Glomerular visceral epithelial cell (primary cell): ENCODE results near the gene RPEL1.

Source experiments
- DNase-seq: peaks from one replicate; pipeline ENCODE4 v3.0.0-alpha.2; 2016; ENCODE audit errors: extremely low spot score

The RPEL1 gene

DNA sequence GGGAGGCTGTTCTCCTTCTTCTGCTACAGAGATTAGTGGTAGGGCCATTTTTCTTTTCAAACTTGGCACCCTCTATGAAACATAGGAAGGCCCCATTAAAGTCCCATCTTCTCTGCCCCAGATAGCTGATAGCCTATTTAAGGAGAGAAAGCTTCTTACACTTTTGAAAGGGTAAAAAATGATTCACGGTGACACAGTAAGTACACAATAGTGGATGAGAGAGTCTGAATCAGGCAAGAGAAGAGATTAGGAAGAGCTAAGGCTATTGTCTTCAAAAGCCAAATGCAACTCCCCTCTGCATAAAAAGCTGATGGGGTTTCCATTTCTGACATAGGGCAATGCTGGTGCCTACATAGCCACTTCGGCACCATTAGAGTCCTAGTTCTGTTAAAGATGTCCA is 34.8 kb downstream of the RPEL1 start:
- DNase-seq, result no peak

DNA sequence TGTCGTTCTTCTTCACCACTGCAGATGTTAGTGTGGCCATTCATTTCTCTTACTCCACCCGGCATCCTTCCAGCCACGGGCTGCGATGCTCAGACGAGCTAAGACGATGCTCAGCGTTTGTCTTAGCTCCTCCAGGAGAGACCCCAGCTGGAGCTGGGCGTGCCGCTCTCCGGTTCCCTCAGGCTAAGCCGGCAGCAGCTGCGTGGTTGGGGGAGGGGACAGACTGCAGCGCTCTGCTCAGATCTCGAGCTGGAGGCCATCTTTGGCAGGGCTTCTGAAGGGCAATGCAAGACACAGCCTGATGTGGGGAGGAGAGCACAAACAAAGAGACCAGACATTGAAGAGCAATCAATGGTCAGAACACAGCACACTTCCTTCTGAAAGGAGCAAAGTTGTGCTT is 36.1 kb downstream of the RPEL1 start:
- DNase-seq, result no peak

DNA sequence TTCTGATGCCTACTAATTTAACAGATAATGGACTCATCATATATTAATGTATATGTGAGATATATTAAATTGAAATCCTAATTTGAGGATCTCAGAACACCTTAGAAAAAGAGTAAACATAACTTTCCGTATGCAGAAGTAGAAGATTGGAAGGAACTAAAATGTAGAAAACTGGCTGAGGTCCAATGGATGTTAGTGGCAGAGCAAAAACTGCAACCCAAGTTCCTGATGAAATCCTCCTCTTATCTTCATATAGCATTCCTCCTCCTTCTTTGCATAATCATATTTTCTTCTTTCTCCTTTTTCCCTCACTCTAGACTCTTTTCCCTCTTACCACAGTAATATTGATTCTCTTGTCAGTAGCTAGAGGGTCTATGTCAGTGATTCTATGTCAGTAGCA is 37.3 kb downstream of the RPEL1 start:
- DNase-seq, result no peak

DNA sequence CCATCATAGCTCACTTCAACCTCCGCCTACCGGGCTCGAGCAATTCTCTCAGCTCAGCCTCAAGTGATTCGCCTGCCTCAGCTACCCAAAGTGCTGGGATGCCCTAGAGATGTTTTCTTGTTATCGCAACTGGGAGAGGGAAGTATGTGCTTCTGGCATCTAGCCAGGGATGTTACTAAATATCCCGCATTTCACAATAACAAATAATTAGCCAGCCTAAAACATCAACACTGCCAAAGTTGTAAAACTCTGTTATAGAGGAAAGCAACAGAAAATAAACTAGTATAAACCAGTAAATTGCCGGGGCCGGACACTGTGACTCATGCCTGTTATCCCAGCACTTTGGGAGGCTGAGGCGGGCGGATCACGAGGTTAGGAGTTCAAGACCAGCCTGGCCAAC is 38.5 kb downstream of the RPEL1 start:
- DNase-seq, result no peak

DNA sequence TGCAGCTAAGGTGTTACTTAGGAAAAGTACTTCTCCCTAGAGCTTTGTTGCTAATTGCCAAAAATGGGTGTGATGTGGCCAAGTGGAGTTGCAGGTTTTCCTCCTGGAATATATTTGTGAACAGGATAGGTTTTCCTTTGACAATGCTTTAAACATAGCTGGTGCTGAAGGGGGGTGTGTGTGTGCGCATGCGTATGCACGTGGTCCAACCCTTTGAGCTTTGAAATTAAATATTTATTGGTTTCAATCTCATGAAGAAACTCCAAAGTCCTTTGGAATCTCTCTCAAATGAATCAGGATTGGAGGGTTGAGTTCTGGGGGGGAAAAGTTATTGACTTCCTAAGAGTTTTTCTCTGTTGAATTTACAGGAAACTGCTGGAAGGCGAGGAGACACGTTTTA is 42.3 kb downstream of the RPEL1 start:
- DNase-seq, result no peak

DNA sequence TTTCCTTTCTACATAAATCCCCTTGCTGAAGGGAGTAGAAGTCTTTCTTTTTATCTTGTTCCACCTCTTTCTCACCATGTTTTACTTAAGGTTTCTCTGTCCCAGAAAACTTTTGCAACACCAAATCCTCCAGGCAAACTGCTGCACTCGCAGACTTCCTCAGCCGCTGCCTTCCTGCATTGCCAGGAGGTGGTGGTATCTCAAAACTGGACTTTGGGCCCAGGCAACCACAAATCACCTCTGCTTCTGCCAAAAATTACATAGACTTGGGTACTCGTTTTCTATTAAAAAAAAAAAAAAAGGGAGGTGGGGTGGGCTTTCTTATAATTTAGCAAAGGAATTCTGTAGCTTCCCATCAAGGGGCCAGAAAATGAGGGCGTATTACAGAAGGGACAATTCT is 45.9 kb downstream of the RPEL1 start:
- no peak for DNase-seq

DNA sequence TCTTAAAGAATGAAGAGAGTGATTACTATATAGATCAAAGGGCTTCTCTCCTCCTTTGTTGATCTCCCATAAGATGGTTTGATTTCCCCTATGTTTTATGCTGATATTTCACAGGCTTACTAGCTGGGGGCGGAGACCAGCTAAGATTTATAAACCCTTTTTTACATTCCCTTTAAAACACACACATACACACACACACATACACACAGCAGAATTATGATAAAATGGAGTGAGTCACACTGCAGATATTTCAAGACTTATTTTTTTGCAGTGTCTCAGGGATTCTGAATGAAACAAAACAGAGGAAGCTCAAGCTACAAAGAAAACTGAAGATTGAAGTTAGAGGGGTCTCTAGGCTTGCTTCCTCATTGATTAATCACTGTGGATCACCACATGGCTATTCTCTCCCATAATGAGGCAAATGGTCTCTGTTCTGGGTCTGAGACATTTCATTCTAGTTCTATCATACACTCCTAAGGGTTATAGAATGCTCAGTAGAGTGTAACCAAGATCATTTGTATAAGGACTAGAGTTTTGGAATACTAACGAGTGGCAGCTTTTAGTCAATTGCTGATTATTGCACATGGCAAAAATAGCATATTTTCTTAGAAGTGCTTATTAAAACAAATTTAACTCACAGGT is 49.8 kb downstream of the RPEL1 start:
- peak; percentile 16 for DNase-seq
